Astrocyte (in vitro differentiated cells and primary cell): ENCODE data around the gene SHB. TPM values are rescaled to one million over a fixed set of nuclear protein-coding genes. Genes with fewer than 3 reads are reported as not detected.

ENCODE experiments used
- DNase-seq: peaks from one replicate; pipeline ENCODE4 v3.0.0-alpha.2; 2010; ENCODE audit warnings: low read depth
- FAIRE-seq: peaks from 2 replicates; lab custom pipeline; 2011; peaks lifted over from hg19 to GRCh38; lab: Jason Lieb, UNC
- H2AFZ ChIP-seq: 2 replicates; pipeline ENCODE4 v1.6.0; 2012; ENCODE audit warnings: low read depth, low read length, inconsistent platforms
- H3K27ac ChIP-seq: 2 replicates; pipeline ENCODE4 v1.5.1; 2011; ENCODE audit warnings: low read depth, low read length, inconsistent platforms
- H3K27me3 ChIP-seq: 2 replicates; pipeline ENCODE4 v1.6.0; 2011; ENCODE audit warnings: low read length, inconsistent platforms; ENCODE audit not compliant: insufficient read depth
- H3K36me3 ChIP-seq: 2 replicates; pipeline ENCODE4 v1.5.1; 2011; ENCODE audit warnings: low read length, inconsistent platforms; ENCODE audit not compliant: insufficient read depth
- H3K4me1 ChIP-seq: 2 replicates; pipeline ENCODE4 v1.5.1; 2011; ENCODE audit warnings: low read length, inconsistent platforms; ENCODE audit not compliant: insufficient read depth
- H3K4me2 ChIP-seq: 2 replicates; pipeline ENCODE4 v1.6.0; 2012; ENCODE audit warnings: low read length, inconsistent platforms
- H3K4me3 ChIP-seq: 2 replicates; pipeline ENCODE4 v1.5.1; 2011; ENCODE audit warnings: low read depth, mild to moderate bottlenecking, low read length, inconsistent platforms; ENCODE audit not compliant: insufficient read depth
- H3K79me2 ChIP-seq: 2 replicates; pipeline ENCODE4 v1.6.0; 2012; ENCODE audit warnings: mild to moderate bottlenecking, low read length, inconsistent platforms; ENCODE audit not compliant: insufficient read depth
- H3K9ac ChIP-seq: 2 replicates; pipeline ENCODE4 v1.6.0; 2012; ENCODE audit warnings: mild to moderate bottlenecking, low read length, inconsistent platforms
- H3K9me3 ChIP-seq: 2 replicates; pipeline ENCODE4 v1.5.1; 2012; ENCODE audit warnings: low read depth, mild to moderate bottlenecking, low read length, inconsistent platforms; ENCODE audit not compliant: insufficient read depth
- H4K20me1 ChIP-seq: 2 replicates; pipeline ENCODE4 v1.6.0; 2012; ENCODE audit warnings: low read length, inconsistent platforms; ENCODE audit not compliant: insufficient read depth
- H3K27ac Mint-ChIP-seq: one replicate; pipeline ENCODE4 v1.8.0; 2021; ENCODE audit warnings: mild to moderate bottlenecking, mixed read lengths; ENCODE audit not compliant: unreplicated experiment
- H3K27me3 Mint-ChIP-seq: one replicate; pipeline ENCODE4 v1.8.0; 2021; ENCODE audit warnings: low read depth, mixed read lengths; ENCODE audit not compliant: unreplicated experiment
- H3K36me3 Mint-ChIP-seq: one replicate; pipeline ENCODE4 v1.8.0; 2021; ENCODE audit warnings: low read depth, mixed read lengths; ENCODE audit not compliant: unreplicated experiment
- H3K4me1 Mint-ChIP-seq: one replicate; pipeline ENCODE4 v1.8.0; 2021; ENCODE audit warnings: low read depth, mixed read lengths; ENCODE audit not compliant: unreplicated experiment
- H3K4me3 Mint-ChIP-seq: one replicate; pipeline ENCODE4 v1.8.0; 2021; ENCODE audit warnings: mild to moderate bottlenecking, moderate library complexity, mixed read lengths; ENCODE audit not compliant: unreplicated experiment
- H3K9me3 Mint-ChIP-seq: one replicate; pipeline ENCODE4 v1.8.0; 2021; ENCODE audit warnings: mild to moderate bottlenecking, mixed read lengths; ENCODE audit not compliant: unreplicated experiment
- CTCF ChIP-seq: IDR thresholded peaks from 2 replicates; pipeline ENCODE4 v1.5.1; 2011; ENCODE audit warnings: low read depth, mild to moderate bottlenecking, inconsistent platforms, low read length, moderate library complexity; ENCODE audit not compliant: insufficient read depth
- EZH2 ChIP-seq: IDR thresholded peaks from 2 replicates; pipeline ENCODE4 v1.6.1; 2012; ENCODE audit warnings: mild to moderate bottlenecking, low read length, inconsistent platforms; ENCODE audit not compliant: insufficient read depth
- total RNA-seq: library from RNA; stranded (reverse); gene quantifications from 2 replicates; pipeline ENCODE4 v1.2.1, GENCODE V29; 2021

Gene SHB
- total RNA-seq, 1 donor from 2014 or later: 53.4 TPM

- no peaks in the 10 kb centered on the region for H3K9me3 ChIP-seq
- peaks cover 4% of the 10 kb centered on the region for H4K20me1 ChIP-seq
- H3K9ac ChIP-seq: no peak overlapping the region
- DNase-seq (no peak), FAIRE-seq (no peak)
- no peaks in the 10 kb centered on the region for H3K27me3 ChIP-seq
- Mint-ChIP-seq H3K4me1 (peaks cover 13% of the 10 kb centered on the region), H3K4me3 (no peak overlapping the region), H3K36me3 (peaks cover 22% of the 10 kb centered on the region), H3K27ac (no peak overlapping the region), H3K27me3 (no peaks in the 10 kb centered on the region), H3K9me3 (no peaks in the 10 kb centered on the region)
- no peak overlapping the region for H3K4me3 ChIP-seq
- TF ChIP-seq CTCF (no peak), EZH2 (no peak)
- no peak overlapping the region for H2AFZ ChIP-seq
- no peak overlapping the region for H3K4me2 ChIP-seq
- peaks cover 4% of the 10 kb centered on the region for H3K36me3 ChIP-seq
- peaks cover 13% of the 10 kb centered on the region for H3K4me1 ChIP-seq
- H3K79me2 ChIP-seq: no peaks in the 10 kb centered on the region
- no peak overlapping the region for H3K27ac ChIP-seq
Observed at GRCh38 chr9:37914701-37915358, 154.2 kb downstream of the SHB start.

- Mint-ChIP-seq H3K9me3 (no peaks in the 10 kb centered on the region), H3K27ac (peak overlapping the region; percentile 41), H3K36me3 (peaks cover 22% of the 10 kb centered on the region), H3K27me3 (no peaks in the 10 kb centered on the region), H3K4me3 (peak overlapping the region; percentile 45), H3K4me1 (peaks cover 13% of the 10 kb centered on the region)
- H3K9ac ChIP-seq: no peak overlapping the region
- no peaks in the 10 kb centered on the region for H3K9me3 ChIP-seq
- no peak overlapping the region for H3K4me3 ChIP-seq
- H2AFZ ChIP-seq: no peak overlapping the region
- no peak overlapping the region for H3K27ac ChIP-seq
- H3K4me2 ChIP-seq: no peak overlapping the region
- peaks cover 4% of the 10 kb centered on the region for H4K20me1 ChIP-seq
- peaks cover 13% of the 10 kb centered on the region for H3K4me1 ChIP-seq
- H3K27me3 ChIP-seq: no peaks in the 10 kb centered on the region
- H3K79me2 ChIP-seq: no peaks in the 10 kb centered on the region
- DNase-seq: no peak
- FAIRE-seq: no peak
- TF ChIP-seq EZH2 (no peak), CTCF (no peak)
- H3K36me3 ChIP-seq: peaks cover 4% of the 10 kb centered on the region
Observed at GRCh38 chr9:37914154-37914551, 154.9 kb downstream of the SHB start.

GRCh38 chr9:37913480-37914153, 155.4 kb downstream of the SHB start:
- peak; percentile 96 for TF ChIP-seq CTCF
- no peak for TF ChIP-seq EZH2
- peak; percentile 47 for FAIRE-seq

More at GRCh38 chr9:37913480-37914153, 155.4 kb downstream of the SHB start:
- peaks cover 4% of the 10 kb centered on the region for H4K20me1 ChIP-seq
- H3K9me3 Mint-ChIP-seq: no peaks in the 10 kb centered on the region
- no peak overlapping the region for H3K27ac ChIP-seq
- peaks cover 22% of the 10 kb centered on the region for H3K36me3 Mint-ChIP-seq
- H3K36me3 ChIP-seq: peaks cover 3% of the 10 kb centered on the region
- H3K9me3 ChIP-seq: no peaks in the 10 kb centered on the region
- H3K4me3 Mint-ChIP-seq: no peak overlapping the region
- no peak overlapping the region for H3K4me2 ChIP-seq
- no peak overlapping the region for H3K4me3 ChIP-seq
- H3K4me1 Mint-ChIP-seq: peaks cover 17% of the 10 kb centered on the region
- DNase-seq: no peak
- no peak overlapping the region for H2AFZ ChIP-seq
- H3K27ac Mint-ChIP-seq: no peak overlapping the region
- H3K4me1 ChIP-seq: peaks cover 13% of the 10 kb centered on the region
- no peaks in the 10 kb centered on the region for H3K27me3 ChIP-seq
- H3K27me3 Mint-ChIP-seq: no peaks in the 10 kb centered on the region
- H3K79me2 ChIP-seq: no peaks in the 10 kb centered on the region
- H3K9ac ChIP-seq: no peak overlapping the region
